HG02943 (cell line): ENCODE data around the gene STMN3.
"Not testable (repeated sequence)": the region's sequence is repeated elsewhere in the genome, so short reads cannot be mapped to it uniquely, and the experiment has no call there.

Source experiments
- ATAC-seq: cut with Tn5 transposase; IDR thresholded peaks from one replicate; pipeline ENCODE4 v1.9.1; 2021; ENCODE audit warnings: mild to moderate bottlenecking, low read depth, moderate library complexity; ENCODE audit not compliant: unreplicated experiment

The STMN3 gene

GRCh38 chr20:63618291-63618980, 34.8 kb downstream of the STMN3 start:
- ATAC-seq: no peak

GRCh38 chr20:63617876-63618265, 35.4 kb downstream of the STMN3 start:
- ATAC-seq: no peak

GRCh38 chr20:63617092-63617875, 35.9 kb downstream of the STMN3 start:
- no peak for ATAC-seq

- ATAC-seq: not testable (repeated sequence)
Observed at GRCh38 chr20:63613863-63614594, 39.2 kb downstream of the STMN3 start.

- no peak for ATAC-seq
Observed at GRCh38 chr20:63612276-63612931, 40.8 kb downstream of the STMN3 start.

- no peak for ATAC-seq
Observed at GRCh38 chr20:63611646-63612045, 41.6 kb downstream of the STMN3 start.

GRCh38 chr20:63610581-63611435, 42.4 kb downstream of the STMN3 start:
- no peak for ATAC-seq

- no peak for ATAC-seq
Observed at GRCh38 chr20:63606686-63607085, 46.5 kb downstream of the STMN3 start.

- ATAC-seq: no peak
Observed at GRCh38 chr20:63602321-63602720, 50.9 kb downstream of the STMN3 start.

- not testable (repeated sequence) for ATAC-seq
Observed at GRCh38 chr20:63601679-63602078, 51.5 kb downstream of the STMN3 start.

GRCh38 chr20:63599396-63600050, 53.7 kb downstream of the STMN3 start:
- ATAC-seq: no peak

GRCh38 chr20:63598479-63599395, 54.5 kb downstream of the STMN3 start:
- no peak for ATAC-seq

GRCh38 chr20:63597651-63598478, 55.4 kb downstream of the STMN3 start:
- no peak for ATAC-seq

GRCh38 chr20:63596423-63596822, 56.8 kb downstream of the STMN3 start:
- no peak for ATAC-seq

GRCh38 chr20:63595416-63596127, 57.7 kb downstream of the STMN3 start:
- no peak for ATAC-seq

- ATAC-seq: no peak
Observed at GRCh38 chr20:63594043-63594561, 59.1 kb downstream of the STMN3 start.

- no peak for ATAC-seq
Observed at GRCh38 chr20:63592661-63593060, 60.6 kb downstream of the STMN3 start.
